Kidney epithelial cell (primary cell): Measurements from ENCODE around the gene DGKK. TPM values are rescaled to one million over a fixed set of nuclear protein-coding genes. Genes with fewer than 3 reads are reported as not detected.
"Not testable (repeated sequence)": the region's sequence is repeated elsewhere in the genome, so short reads cannot be mapped to it uniquely, and the experiment has no call there.

Experiments used
- DNase-seq: peaks from one replicate; pipeline ENCODE4 v3.0.0-alpha.2; 2010; ENCODE audit warnings: low read depth
- H3K27me3 ChIP-seq: 2 replicates; pipeline ENCODE4 v1.6.0; 2011; ENCODE audit warnings: low read length; ENCODE audit not compliant: control insufficient read depth, insufficient read depth
- H3K36me3 ChIP-seq: 2 replicates; pipeline ENCODE4 v1.5.1; 2011; ENCODE audit warnings: low read length; ENCODE audit not compliant: control insufficient read depth, insufficient read depth
- H3K4me3 ChIP-seq: 2 replicates; pipeline ENCODE4 v1.5.1; 2011; ENCODE audit warnings: low read depth, mild to moderate bottlenecking, control low read depth, low read length
- total RNA-seq: library from RNA; depleted of rRNA; stranded (reverse); fragments of >200 nt; gene quantifications from 2 replicates; pipeline ENCODE4 v1.2.3, GENCODE V29; 2015
- TF ChIP-seq, protein P1 (sequence below): IDR thresholded peaks from 2 replicates; pipeline ENCODE4 v1.5.1; 2011; ENCODE audit warnings: mild to moderate bottlenecking, moderate library complexity, low read length, control low read depth, inconsistent platforms; ENCODE audit not compliant: insufficient read depth, poor library complexity, severe bottlenecking

DGKK gene
- total RNA-seq, 1 donor from 2014 or later = 0.13 TPM

DNA sequence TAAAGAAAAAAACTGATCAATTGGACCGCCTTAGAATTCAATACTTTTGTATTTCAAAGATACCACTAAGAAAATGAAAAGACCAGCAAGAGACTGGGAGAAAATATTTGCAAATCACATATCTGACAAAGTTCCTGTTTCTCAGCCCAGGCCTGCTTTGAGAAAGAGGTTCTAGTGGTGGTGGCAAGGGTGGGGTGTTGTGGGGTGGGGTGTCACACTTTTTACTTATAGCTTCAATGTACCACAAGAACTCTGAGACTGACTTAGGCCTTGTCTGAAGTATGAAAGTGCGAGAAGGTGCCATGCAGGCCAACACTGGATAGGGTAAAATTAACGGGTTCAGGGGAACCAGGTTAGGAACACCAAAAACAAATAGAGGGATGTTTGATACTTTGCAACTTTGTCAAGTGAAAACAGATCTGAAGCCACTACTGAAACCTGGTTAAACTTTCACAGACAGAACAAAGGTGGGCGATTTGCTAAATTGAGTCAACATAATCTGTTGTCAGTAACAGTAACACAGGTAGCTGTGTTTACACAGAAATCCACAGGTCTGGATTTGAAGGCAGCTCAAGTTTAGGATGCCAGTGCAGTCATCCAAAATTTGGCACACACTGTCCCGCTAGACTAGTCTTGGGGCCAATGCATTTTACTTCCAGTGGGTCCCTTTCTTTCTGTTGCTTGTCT is 88.8 kb downstream of the DGKK start:
- TF ChIP-seq, protein P1, sequence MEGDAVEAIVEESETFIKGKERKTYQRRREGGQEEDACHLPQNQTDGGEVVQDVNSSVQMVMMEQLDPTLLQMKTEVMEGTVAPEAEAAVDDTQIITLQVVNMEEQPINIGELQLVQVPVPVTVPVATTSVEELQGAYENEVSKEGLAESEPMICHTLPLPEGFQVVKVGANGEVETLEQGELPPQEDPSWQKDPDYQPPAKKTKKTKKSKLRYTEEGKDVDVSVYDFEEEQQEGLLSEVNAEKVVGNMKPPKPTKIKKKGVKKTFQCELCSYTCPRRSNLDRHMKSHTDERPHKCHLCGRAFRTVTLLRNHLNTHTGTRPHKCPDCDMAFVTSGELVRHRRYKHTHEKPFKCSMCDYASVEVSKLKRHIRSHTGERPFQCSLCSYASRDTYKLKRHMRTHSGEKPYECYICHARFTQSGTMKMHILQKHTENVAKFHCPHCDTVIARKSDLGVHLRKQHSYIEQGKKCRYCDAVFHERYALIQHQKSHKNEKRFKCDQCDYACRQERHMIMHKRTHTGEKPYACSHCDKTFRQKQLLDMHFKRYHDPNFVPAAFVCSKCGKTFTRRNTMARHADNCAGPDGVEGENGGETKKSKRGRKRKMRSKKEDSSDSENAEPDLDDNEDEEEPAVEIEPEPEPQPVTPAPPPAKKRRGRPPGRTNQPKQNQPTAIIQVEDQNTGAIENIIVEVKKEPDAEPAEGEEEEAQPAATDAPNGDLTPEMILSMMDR = no peak
- Histone ChIP-seq H3K27me3 (no peaks in the 10 kb centered on the region), H3K4me3 (no peak overlapping the region), H3K36me3 (no peaks in the 10 kb centered on the region)
- no peak for DNase-seq

DNA sequence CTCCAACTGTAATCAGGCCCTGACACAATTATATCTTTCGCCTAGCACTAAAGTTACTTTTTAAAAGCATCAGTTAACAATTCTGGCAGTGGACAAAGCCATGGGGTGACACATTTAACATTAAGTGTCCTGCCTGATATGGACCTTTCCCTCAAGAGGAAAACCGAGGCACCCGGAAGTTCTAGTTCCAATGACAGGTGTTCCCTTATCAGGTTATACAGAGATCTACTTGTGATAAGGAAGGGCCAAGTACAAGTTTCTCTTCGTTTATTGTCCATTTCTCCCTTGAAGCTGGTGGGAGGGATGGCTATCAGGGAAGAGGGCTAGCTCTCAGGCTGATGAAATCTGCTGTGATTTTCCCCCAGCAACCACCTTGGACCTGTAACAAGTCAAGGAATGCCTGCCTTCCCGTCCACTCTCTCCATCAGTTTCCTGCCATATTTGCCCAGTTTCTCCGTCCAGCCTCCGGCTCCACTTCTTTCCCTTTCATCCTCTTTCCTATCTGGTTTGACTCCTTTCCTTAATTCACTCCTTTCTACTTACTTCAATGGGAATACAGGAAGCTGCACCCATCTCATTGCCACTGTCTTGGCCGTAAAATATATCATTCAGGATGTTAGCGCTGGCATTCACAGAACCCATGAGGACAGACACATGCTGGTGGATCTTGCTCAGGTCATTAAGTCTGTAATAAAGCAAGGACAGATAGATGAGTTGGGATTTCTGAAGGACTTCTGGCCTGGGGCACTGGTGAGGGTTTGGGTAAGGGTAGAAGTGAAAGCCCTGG is 95.0 kb downstream of the DGKK start:
- TF ChIP-seq, protein P1 = no peak
- H3K27me3 ChIP-seq = no peaks in the 10 kb centered on the region
- no peaks in the 10 kb centered on the region for H3K36me3 ChIP-seq
- DNase-seq = no peak
- H3K4me3 ChIP-seq = no peak overlapping the region

DNA sequence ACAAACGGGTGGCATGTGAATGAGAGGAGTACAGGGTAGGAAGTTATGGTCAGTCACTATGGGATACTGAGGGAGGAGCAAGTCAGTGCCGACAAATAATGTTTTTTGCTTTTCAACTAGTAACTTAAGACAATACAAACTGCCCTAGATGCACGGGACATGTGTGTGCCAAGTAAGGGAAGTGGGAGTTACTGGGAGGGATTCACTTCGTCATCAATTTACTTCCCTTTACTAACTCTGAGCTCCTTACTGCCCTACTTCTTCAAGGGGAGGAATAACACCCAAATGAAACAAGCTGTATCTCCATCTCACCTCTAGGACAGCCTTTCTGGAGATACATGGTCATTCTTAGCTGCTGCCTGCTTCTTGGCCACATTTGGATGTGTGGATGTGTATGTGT is 97.7 kb downstream of the DGKK start:
- DNase-seq = no peak
- H3K4me3 ChIP-seq = no peak overlapping the region
- H3K36me3 ChIP-seq = no peaks in the 10 kb centered on the region
- TF ChIP-seq, protein P1 = no peak
- no peaks in the 10 kb centered on the region for H3K27me3 ChIP-seq

DNA sequence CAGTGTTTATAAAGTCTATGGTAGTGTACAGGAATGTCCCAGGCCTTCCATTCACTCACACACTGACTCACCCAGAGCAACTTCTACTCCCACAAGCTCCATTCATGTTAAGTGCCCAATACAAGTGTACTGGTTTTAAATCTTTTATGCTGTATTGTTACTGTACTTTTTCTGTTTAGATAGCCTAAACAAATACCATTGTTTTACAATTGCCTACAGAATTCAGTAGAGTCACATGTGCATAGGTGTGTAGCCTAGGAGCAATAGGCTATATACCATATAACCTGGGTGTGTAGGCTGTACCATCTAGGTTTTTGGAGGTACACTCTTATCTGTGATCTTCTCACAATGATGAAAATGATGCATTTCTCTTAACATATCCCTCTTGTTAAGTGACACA is 126.7 kb downstream of the DGKK start:
- Histone ChIP-seq H3K27me3 (no peaks in the 10 kb centered on the region), H3K4me3 (no peak overlapping the region), H3K36me3 (no peaks in the 10 kb centered on the region)
- TF ChIP-seq, protein P1 = no peak
- no peak for DNase-seq

DNA sequence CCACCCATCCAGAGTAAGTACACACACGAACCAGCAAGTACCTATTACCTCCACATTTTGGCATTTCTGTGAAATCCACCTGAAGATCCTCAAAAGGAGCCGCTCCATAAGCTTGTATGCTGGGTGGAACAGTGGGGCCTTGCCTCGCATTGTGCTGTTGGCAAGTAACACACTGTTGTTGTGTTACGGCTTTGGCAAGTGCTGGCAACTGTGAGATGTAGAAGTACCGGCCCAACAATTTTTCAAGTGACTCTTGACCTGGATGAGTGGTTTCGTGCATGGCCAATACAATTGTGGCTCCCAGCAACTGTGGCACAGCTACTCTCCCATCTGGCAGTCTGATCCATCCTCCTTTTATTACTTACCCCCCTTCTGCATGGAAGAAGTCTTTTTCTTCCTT is 137.3 kb downstream of the DGKK start:
- TF ChIP-seq, protein P1 = no peak

DNA sequence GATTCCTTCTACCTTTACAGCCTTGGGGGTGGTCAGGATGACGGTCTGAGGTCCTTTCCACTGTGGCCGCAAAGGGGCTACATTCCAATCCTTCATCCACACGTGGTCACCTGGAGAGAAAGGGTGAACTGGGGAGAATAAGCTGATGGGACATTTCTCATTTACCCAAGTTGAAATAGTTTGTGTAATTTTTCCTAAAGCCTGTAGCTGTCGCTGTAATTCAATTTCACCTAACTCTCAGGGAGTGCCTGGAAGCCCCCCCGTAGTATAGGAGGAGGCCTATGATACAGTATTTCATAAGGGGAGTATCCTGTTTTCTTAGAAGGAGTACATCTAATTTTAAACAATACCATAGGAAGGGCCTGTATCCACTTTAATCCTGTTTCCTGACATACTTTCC is 138.0 kb downstream of the DGKK start:
- not testable (repeated sequence) for H3K27me3 ChIP-seq, H3K4me3 ChIP-seq, DNase-seq, H3K36me3 ChIP-seq

More for the DNA sequence above, 137.3 kb downstream of the DGKK start:
- H3K27me3 ChIP-seq = no peaks in the 10 kb centered on the region
- H3K4me3 ChIP-seq = no peak overlapping the region
- DNase-seq = no peak
- H3K36me3 ChIP-seq = no peaks in the 10 kb centered on the region
